ENCODE data around the gene HEXIM2. TPM values are rescaled to one million over a fixed set of nuclear protein-coding genes. Genes with fewer than 3 reads are reported as not detected.

Gene HEXIM2
- total and polyA plus RNA-seq, 2 experiments from 2014 or later, result 17.6 to 22.3 TPM

DNA sequence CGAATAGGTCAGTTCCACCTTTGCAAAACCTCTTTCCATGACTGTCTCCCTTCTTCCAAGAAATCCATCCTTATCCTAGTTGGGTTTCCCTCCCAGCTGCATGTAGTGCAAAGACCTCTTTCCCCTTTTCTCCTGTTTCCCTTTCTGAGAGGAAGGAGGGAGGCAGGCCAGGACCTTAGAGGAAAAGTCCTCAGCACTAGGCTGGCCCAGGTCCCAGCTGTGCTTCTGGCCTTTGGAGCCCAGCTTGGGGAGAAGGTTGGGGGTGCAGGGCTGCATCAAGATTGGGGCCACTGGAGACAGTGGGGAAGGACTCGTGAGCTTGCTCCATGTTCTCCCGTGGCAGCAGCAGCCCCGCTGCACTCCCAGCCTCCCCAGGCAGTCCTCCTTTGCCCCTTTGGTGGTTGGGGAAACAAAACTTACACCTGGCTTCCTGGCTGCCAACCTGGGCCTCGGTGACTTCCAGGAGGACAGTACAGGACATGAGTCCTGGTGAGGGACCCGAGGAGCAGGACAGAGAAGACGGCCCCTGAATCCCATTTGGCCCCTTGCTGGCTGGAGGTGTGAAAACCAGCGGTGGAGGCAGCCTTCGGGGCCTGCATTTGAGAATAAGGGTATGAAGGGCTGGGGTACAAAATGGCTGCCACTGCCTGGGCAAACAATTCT, 481 bp downstream of the HEXIM2 start:
- Histone ChIP-seq H3K36me3 (no peaks in the 10 kb centered on the region), H3K27me3 (no peaks in the 10 kb centered on the region), H3K4me1 (ENCODE audit: low read depth) (peaks cover 16% of the 10 kb centered on the region), H3K4me3 (no peak overlapping the region), H3K27ac (peak overlapping the region; percentile 83), H3K9me3 (ENCODE audit: low read depth) (no peaks in the 10 kb centered on the region)
- TF ChIP-seq, protein P1, sequence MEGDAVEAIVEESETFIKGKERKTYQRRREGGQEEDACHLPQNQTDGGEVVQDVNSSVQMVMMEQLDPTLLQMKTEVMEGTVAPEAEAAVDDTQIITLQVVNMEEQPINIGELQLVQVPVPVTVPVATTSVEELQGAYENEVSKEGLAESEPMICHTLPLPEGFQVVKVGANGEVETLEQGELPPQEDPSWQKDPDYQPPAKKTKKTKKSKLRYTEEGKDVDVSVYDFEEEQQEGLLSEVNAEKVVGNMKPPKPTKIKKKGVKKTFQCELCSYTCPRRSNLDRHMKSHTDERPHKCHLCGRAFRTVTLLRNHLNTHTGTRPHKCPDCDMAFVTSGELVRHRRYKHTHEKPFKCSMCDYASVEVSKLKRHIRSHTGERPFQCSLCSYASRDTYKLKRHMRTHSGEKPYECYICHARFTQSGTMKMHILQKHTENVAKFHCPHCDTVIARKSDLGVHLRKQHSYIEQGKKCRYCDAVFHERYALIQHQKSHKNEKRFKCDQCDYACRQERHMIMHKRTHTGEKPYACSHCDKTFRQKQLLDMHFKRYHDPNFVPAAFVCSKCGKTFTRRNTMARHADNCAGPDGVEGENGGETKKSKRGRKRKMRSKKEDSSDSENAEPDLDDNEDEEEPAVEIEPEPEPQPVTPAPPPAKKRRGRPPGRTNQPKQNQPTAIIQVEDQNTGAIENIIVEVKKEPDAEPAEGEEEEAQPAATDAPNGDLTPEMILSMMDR (IDR thresholded peaks at IDR 0.05; ENCODE audit: low read depth, low read length), result no peak
- no peak for DNase-seq (ENCODE audit: low read depth in 1 of 2, low spot score in 1 of 2)

- H3K4me1 ChIP-seq (ENCODE audit: low read depth), result peaks cover 4% of the 10 kb centered on the region
- no peak for DNase-seq (ENCODE audit: low read depth in 1 of 2, low spot score in 1 of 2)
- H3K27ac ChIP-seq, result no peak overlapping the region
- no peaks in the 10 kb centered on the region for H3K27me3 ChIP-seq
- TF ChIP-seq, protein P1 (IDR thresholded peaks at IDR 0.05; ENCODE audit: low read depth, low read length), result no peak
- H3K4me3 ChIP-seq, result no peak overlapping the region
- no peaks in the 10 kb centered on the region for H3K9me3 ChIP-seq (ENCODE audit: low read depth)
- H3K36me3 ChIP-seq, result no peaks in the 10 kb centered on the region
Observed at GRCh38 chr17:45164734-45165269, 3.1 kb downstream of the HEXIM2 start.

- no peaks in the 10 kb centered on the region for H3K9me3 ChIP-seq (ENCODE audit: low read depth)
- H3K36me3 ChIP-seq, result no peaks in the 10 kb centered on the region
- H3K27ac ChIP-seq, result no peak overlapping the region
- no peak for DNase-seq (ENCODE audit: low read depth in 1 of 2, low spot score in 1 of 2)
- no peaks in the 10 kb centered on the region for H3K27me3 ChIP-seq
- no peak overlapping the region for H3K4me3 ChIP-seq
- TF ChIP-seq, protein P1 (IDR thresholded peaks at IDR 0.05; ENCODE audit: low read depth, low read length), result no peak
- peaks cover 21% of the 10 kb centered on the region for H3K4me1 ChIP-seq (ENCODE audit: low read depth)
Observed at GRCh38 chr17:45168991-45169752, 7.5 kb downstream of the HEXIM2 start.

DNA sequence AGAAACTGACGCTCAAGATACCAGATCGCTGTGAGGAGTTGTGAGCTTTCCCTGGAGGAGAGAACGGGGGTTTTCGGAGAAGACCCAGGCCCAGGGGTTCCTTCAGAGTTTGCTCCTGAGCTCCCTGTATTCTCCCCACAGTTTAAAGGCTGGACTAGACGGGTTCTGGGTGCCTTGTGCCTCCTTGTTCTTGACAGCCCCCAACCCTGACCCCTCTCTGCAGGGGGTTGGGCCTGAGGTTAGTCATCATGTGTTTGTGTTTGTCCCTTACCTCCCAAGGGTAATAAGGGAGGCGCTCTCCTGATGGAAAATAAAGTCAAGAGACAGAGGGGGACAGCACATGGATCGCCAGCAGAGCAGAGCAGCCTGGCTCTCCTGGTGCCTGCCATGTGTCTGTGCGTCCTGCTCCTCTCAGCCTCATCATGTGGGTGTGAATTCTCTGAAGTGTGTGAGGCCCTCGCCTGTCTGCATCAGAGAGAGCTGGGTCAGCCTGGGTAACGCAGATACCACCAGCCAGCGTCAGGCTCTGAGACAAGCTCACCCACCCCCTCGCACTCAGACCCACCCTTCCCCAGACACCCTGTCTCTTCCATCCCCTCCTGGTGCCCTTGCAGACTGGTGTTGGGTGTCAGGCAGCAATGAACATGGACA, 8.7 kb downstream of the HEXIM2 start:
- no peaks in the 10 kb centered on the region for H3K27me3 ChIP-seq
- no peak overlapping the region for H3K4me3 ChIP-seq
- no peaks in the 10 kb centered on the region for H3K36me3 ChIP-seq
- TF ChIP-seq, protein P1 (IDR thresholded peaks at IDR 0.05; ENCODE audit: low read depth, low read length), result no peak
- DNase-seq (ENCODE audit: low read depth in 1 of 2, low spot score in 1 of 2), result no peak
- H3K4me1 ChIP-seq (ENCODE audit: low read depth), result peaks cover 21% of the 10 kb centered on the region
- peak overlapping the region; percentile 79 for H3K27ac ChIP-seq
- H3K9me3 ChIP-seq (ENCODE audit: low read depth), result no peaks in the 10 kb centered on the region

- H3K4me3 ChIP-seq, result no peak overlapping the region
- DNase-seq (ENCODE audit: low read depth in 1 of 2, low spot score in 1 of 2), result peak in 1 of 2 donors; percentile 83
- H3K4me1 ChIP-seq (ENCODE audit: low read depth), result peaks cover 21% of the 10 kb centered on the region
- no peaks in the 10 kb centered on the region for H3K9me3 ChIP-seq (ENCODE audit: low read depth)
- no peaks in the 10 kb centered on the region for H3K27me3 ChIP-seq
- TF ChIP-seq, protein P1 (IDR thresholded peaks at IDR 0.05; ENCODE audit: low read depth, low read length), result no peak
- peak overlapping the region; percentile 79 for H3K27ac ChIP-seq
- no peaks in the 10 kb centered on the region for H3K36me3 ChIP-seq
Observed at GRCh38 chr17:45170931-45171337, 9.3 kb downstream of the HEXIM2 start.

Data from cardiac muscle cell (in vitro differentiated cells and primary cell).